HL-60 (cell line): ENCODE data around the gene NDUFB4.

Experiments used
- DNase-seq, 2 experiments: peaks; one replicate each; pipeline ENCODE4 v3.0.0-alpha.2; 2010 to 2020; ENCODE audit warnings: low read depth in 1 of 2, low spot score in 1 of 2
- H3K27ac ChIP-seq: fragments of 250-450 bp; sonication (Bioruptor Pico); replicated peaks from 2 replicates; pipeline ENCODE4 v1.5.1; 2020; ENCODE audit warnings: mild to moderate bottlenecking, moderate library complexity
- H3K27me3 ChIP-seq: fragments of 250-450 bp; sonication (Bioruptor Pico); 2 replicates; pipeline ENCODE4 v1.5.1; 2021; ENCODE audit warnings: mild to moderate bottlenecking, moderate library complexity; ENCODE audit not compliant: insufficient read depth, poor library complexity, severe bottlenecking
- H3K4me3 ChIP-seq: replicated peaks from 2 replicates; pipeline ENCODE4 v1.5.1; 2011; ENCODE audit warnings: mild to moderate bottlenecking, control low read depth, low read length; ENCODE audit not compliant: insufficient read depth
- CTCF ChIP-seq: IDR thresholded peaks from one replicate; pipeline ENCODE4 v1.5.1; 2011; ENCODE audit warnings: low read length, control low read depth, inconsistent platforms; ENCODE audit not compliant: insufficient read depth
- GABPA ChIP-seq: IDR thresholded peaks from 2 replicates; pipeline ENCODE4 v1.6.1; 2012; ENCODE audit warnings: low read depth
- POLR2AphosphoS5 ChIP-seq: IDR thresholded peaks from 2 replicates; pipeline ENCODE4 v1.6.1; 2012; ENCODE audit warnings: low read depth
- REST ChIP-seq: IDR thresholded peaks from 2 replicates; pipeline ENCODE4 v1.6.1; 2012; ENCODE audit warnings: low read depth; ENCODE audit not compliant: insufficient replicate concordance
- SPI1 ChIP-seq: IDR thresholded peaks from 2 replicates; pipeline ENCODE4 v1.6.1; 2012; ENCODE audit warnings: low read depth, mild to moderate bottlenecking, borderline replicate concordance

NDUFB4 gene

GRCh38 chr3:120602682-120603081 lies 6.5 kb downstream of the NDUFB4 start:
- Histone ChIP-seq H3K27ac (no peak overlapping the region), H3K27me3 (no peaks in the 10 kb centered on the region), H3K4me3 (no peak overlapping the region)
- no peak for TF ChIP-seq GABPA
- TF ChIP-seq SPI1, result no peak
- no peak for TF ChIP-seq REST
- peak; percentile 57; the same call in 1 of the 2 replicates for TF ChIP-seq POLR2AphosphoS5
- no peak for TF ChIP-seq CTCF
- DNase-seq, result no peak

- H3K27me3 ChIP-seq, result no peaks in the 10 kb centered on the region
- H3K4me3 ChIP-seq, result no peak overlapping the region
- TF ChIP-seq GABPA, result no peak
- no peak for TF ChIP-seq SPI1
- no peak for TF ChIP-seq REST
- TF ChIP-seq CTCF, result no peak
- TF ChIP-seq POLR2AphosphoS5, result no peak
- DNase-seq, result no peak
- H3K27ac ChIP-seq, result no peak overlapping the region
Measured at GRCh38 chr3:120604382-120604781, 8.2 kb downstream of the NDUFB4 start.

GRCh38 chr3:120604784-120605183 lies 8.6 kb downstream of the NDUFB4 start:
- no peak overlapping the region for H3K27ac ChIP-seq
- TF ChIP-seq REST, result no peak
- TF ChIP-seq GABPA, result no peak
- no peak for TF ChIP-seq POLR2AphosphoS5
- TF ChIP-seq SPI1, result no peak
- TF ChIP-seq CTCF, result no peak
- no peak for DNase-seq
- H3K4me3 ChIP-seq, result no peak overlapping the region
- no peaks in the 10 kb centered on the region for H3K27me3 ChIP-seq
